SK-N-SH (cell line): Measurements from ENCODE around the gene DNAJB8. TPM values are rescaled to one million over a fixed set of nuclear protein-coding genes. Genes with fewer than 3 reads are reported as not detected.

Experiments
- CTCF ChIA-PET: fragments of 300-600, 350-600 bp; formaldehyde crosslinking; extraction: SDS; loops from one replicate; lab custom pipeline; 2021; lab: Yijun Ruan, JAX
- POLR2A ChIA-PET: fragments of 350-600 bp; sonication (Branson Sonifier 250); formaldehyde crosslinking; extraction: SDS; loops from one replicate; lab custom pipeline; 2020; ENCODE audit warnings: antibody characterized with exemption, inconsistent platforms; lab: Yijun Ruan, JAX
- DNase-seq: peaks from one replicate; pipeline ENCODE4 v3.0.0; 2012
- H2AFZ ChIP-seq: fragments of 200-600 bp; sonication (generic); 2 replicates; pipeline ENCODE4 v1.8.1; 2016; ENCODE audit warnings: antibody characterized with exemption, mild to moderate bottlenecking, low read depth
- H3F3A ChIP-seq: fragments of 200-600 bp; sonication (generic); replicated peaks from 2 replicates; pipeline ENCODE3; 2016; ENCODE audit warnings: antibody characterized with exemption, mild to moderate bottlenecking; ENCODE audit not compliant: insufficient read depth
- H3K27ac ChIP-seq, 2 experiments: fragments of 200-500 bp in 1 of 2; fragments of 200-600 bp in 1 of 2; sonication (Bioruptor generic) in 1 of 2; sonication (generic), shearing (Covaris generic) in 1 of 2; 2 replicates each; pipeline versions ENCODE4 v1.5.1 to v1.6.1; 2014 to 2016; ENCODE audit warnings: low read depth in 2 of 2, inconsistent platforms in 1 of 2, low read length in 1 of 2, mild to moderate bottlenecking in 1 of 2, mixed read lengths in 1 of 2
- H3K27me3 ChIP-seq: fragments of 200-600 bp; sonication (generic), shearing (Covaris generic); 2 replicates; pipeline ENCODE4 v1.6.1; 2016; ENCODE audit warnings: mixed run types; ENCODE audit not compliant: insufficient read depth
- H3K36me3 ChIP-seq, 2 experiments: fragments of 200-500 bp in 1 of 2; fragments of 200-600 bp in 1 of 2; sonication (Bioruptor generic) in 1 of 2; sonication (generic) in 1 of 2; replicated peaks in 1 of 2; 2 replicates each; pipeline versions ENCODE3 to v1.5.1; 2014 to 2016; ENCODE audit warnings: low read length in 1 of 2, mild to moderate bottlenecking in 1 of 2; ENCODE audit not compliant: insufficient read depth in 2 of 2, control insufficient read depth in 1 of 2
- H3K4me1 ChIP-seq, 2 experiments: fragments of 200-500 bp in 1 of 2; fragments of 200-600 bp in 1 of 2; sonication (Bioruptor generic) in 1 of 2; sonication (generic), shearing (Covaris generic) in 1 of 2; 2 replicates each; pipeline versions ENCODE4 v1.5.1 to v1.6.1; 2014 to 2016; ENCODE audit warnings: low read depth in 1 of 2, low read length in 1 of 2, mixed run types in 1 of 2; ENCODE audit not compliant: insufficient read depth in 2 of 2, control insufficient read depth in 1 of 2
- H3K4me2 ChIP-seq: fragments of 200-600 bp; sonication (generic), shearing (Covaris generic); 2 replicates; pipeline ENCODE4 v1.6.1; 2017; ENCODE audit warnings: mixed run types
- H3K4me3 ChIP-seq, 2 experiments: fragments of 200-500 bp in 1 of 2; fragments of 200-600 bp in 1 of 2; sonication (Bioruptor generic) in 1 of 2; sonication (generic), shearing (Covaris generic) in 1 of 2; 2 replicates each; pipeline versions ENCODE4 v1.5.1 to v1.8.1; 2014 to 2016; ENCODE audit warnings: low read depth in 2 of 2, inconsistent platforms in 1 of 2, low read length in 1 of 2, mild to moderate bottlenecking in 1 of 2, mixed read lengths in 1 of 2, moderate library complexity in 1 of 2
- H3K79me2 ChIP-seq: fragments of 200-600 bp; sonication (generic); 2 replicates; pipeline ENCODE4 v1.8.1; 2017; ENCODE audit warnings: mild to moderate bottlenecking; ENCODE audit not compliant: insufficient read depth
- H3K9ac ChIP-seq: fragments of 200-600 bp; sonication (generic); 2 replicates; pipeline ENCODE4 v1.6.1; 2017; ENCODE audit warnings: mixed run types
- H3K9me2 ChIP-seq: fragments of 200-600 bp; sonication (generic); 2 replicates; pipeline ENCODE4 v1.6.1; 2017; ENCODE audit warnings: mixed run types
- H3K9me3 ChIP-seq: fragments of 200-600 bp; sonication (generic); 2 replicates; pipeline ENCODE4 v1.6.1; 2017; ENCODE audit warnings: mixed run types, mild to moderate bottlenecking, moderate library complexity
- H4K20me1 ChIP-seq: fragments of 200-600 bp; sonication (generic); 2 replicates; pipeline ENCODE4 v1.6.1; 2017; ENCODE audit warnings: mild to moderate bottlenecking, mixed run types; ENCODE audit not compliant: insufficient read depth
- CHD2 ChIP-seq: fragments of 150-350 bp; IDR thresholded peaks from 2 replicates; pipeline ENCODE4 v1.6.1; 2018; ENCODE audit warnings: low read length; ENCODE audit not compliant: partially characterized antibody
- ELF1 ChIP-seq: IDR thresholded peaks from 2 replicates; pipeline ENCODE4 v1.4.0; 2012
- EP300 ChIP-seq, 2 experiments: IDR thresholded peaks; 2 replicates each; pipeline versions ENCODE4 v1.4.0 to v1.6.1; 2012; ENCODE audit warnings: borderline replicate concordance in 1 of 2, low read depth in 1 of 2, low read length in 1 of 2
- EZH2phosphoT487 ChIP-seq: fragments of 200-600 bp; sonication (generic); IDR thresholded peaks from 2 replicates; pipeline ENCODE4 v1.6.1; 2017; ENCODE audit warnings: low read depth, mixed run types, mild to moderate bottlenecking, antibody characterized with exemption, moderate library complexity, borderline replicate concordance
- FOSL2 ChIP-seq: IDR thresholded peaks from 2 replicates; pipeline ENCODE4 v1.4.0; 2012; ENCODE audit warnings: low read depth, mild to moderate bottlenecking, moderate library complexity, borderline replicate concordance
- MAX ChIP-seq: IDR thresholded peaks from 2 replicates; pipeline ENCODE4 v1.4.0; 2012; ENCODE audit warnings: low read depth
- NRF1 ChIP-seq: IDR thresholded peaks from 2 replicates; pipeline ENCODE4 v1.6.1; 2012; ENCODE audit warnings: low read depth, mild to moderate bottlenecking, low read length
- POLR2AphosphoS5 ChIP-seq: IDR thresholded peaks from 2 replicates; pipeline ENCODE4 v1.6.1; 2012; ENCODE audit warnings: low read depth, low read length
- RAD21 ChIP-seq: IDR thresholded peaks from 2 replicates; pipeline ENCODE4 v1.6.1; 2012; ENCODE audit warnings: mild to moderate bottlenecking, low read length
- SIN3A ChIP-seq: IDR thresholded peaks from 2 replicates; pipeline ENCODE4 v1.6.1; 2012; ENCODE audit warnings: low read depth, mild to moderate bottlenecking, low read length, moderate library complexity, borderline replicate concordance
- SMC3 ChIP-seq: IDR thresholded peaks from 2 replicates; pipeline ENCODE4 v1.6.1; 2012; ENCODE audit warnings: low read depth, low read length, improper control_type of control experiment
- TAF1 ChIP-seq: IDR thresholded peaks from 2 replicates; pipeline ENCODE4 v1.6.1; 2012; ENCODE audit warnings: low read depth, mild to moderate bottlenecking, low read length, moderate library complexity, borderline replicate concordance
- TCF12 ChIP-seq: IDR thresholded peaks from 2 replicates; pipeline ENCODE4 v1.4.0; 2012
- USF1 ChIP-seq: IDR thresholded peaks from 2 replicates; pipeline ENCODE4 v1.4.0; 2012; ENCODE audit warnings: low read depth, borderline replicate concordance
- USF2 ChIP-seq: fragments of 150-350 bp; IDR thresholded peaks from 2 replicates; pipeline ENCODE4 v1.6.1; 2017; ENCODE audit warnings: antibody characterized with exemption, low read length, low read depth, borderline replicate concordance
- YY1 ChIP-seq: IDR thresholded peaks from 2 replicates; pipeline ENCODE4 v1.4.0; 2012; ENCODE audit warnings: low read depth, mild to moderate bottlenecking
- WGBS: methylation state at CpG from one replicate; pipeline ENCODE4 v1.1.6; 2017; ENCODE audit warnings: low lambda C conversion rate; 5-methylcytosine and 5-hydroxymethylcytosine counted together
- polyA plus RNA-seq, 3 experiments: library from polyadenylated mRNA; depleted of rRNA; stranded (reverse); fragments of >200 nt; gene quantifications; 2 replicates each; pipeline ENCODE4 v1.2.3, GENCODE V29; 2012
- TF ChIP-seq, protein P1 (sequence below): IDR thresholded peaks from 2 replicates; pipeline ENCODE4; 2012
- TF ChIP-seq, protein P2 (sequence below): IDR thresholded peaks from 2 replicates; pipeline ENCODE4 v1.4.0; 2012; ENCODE audit warnings: low read depth, borderline replicate concordance
- TF ChIP-seq, protein P3 (sequence below): IDR thresholded peaks from 2 replicates; pipeline ENCODE4 v1.6.1; 2012; ENCODE audit warnings: mild to moderate bottlenecking, low read depth, low read length, moderate library complexity
- TF ChIP-seq, protein P4 (sequence below): fragments of 200-600 bp; sonication (generic); IDR thresholded peaks from 2 replicates; pipeline ENCODE4 v1.6.1; 2017; ENCODE audit warnings: antibody characterized with exemption, mild to moderate bottlenecking, moderate library complexity

DNAJB8 gene
- polyA plus RNA-seq, 1 of the 3 experiments (the other 2 are of a cell fraction), result not detected

DNA sequence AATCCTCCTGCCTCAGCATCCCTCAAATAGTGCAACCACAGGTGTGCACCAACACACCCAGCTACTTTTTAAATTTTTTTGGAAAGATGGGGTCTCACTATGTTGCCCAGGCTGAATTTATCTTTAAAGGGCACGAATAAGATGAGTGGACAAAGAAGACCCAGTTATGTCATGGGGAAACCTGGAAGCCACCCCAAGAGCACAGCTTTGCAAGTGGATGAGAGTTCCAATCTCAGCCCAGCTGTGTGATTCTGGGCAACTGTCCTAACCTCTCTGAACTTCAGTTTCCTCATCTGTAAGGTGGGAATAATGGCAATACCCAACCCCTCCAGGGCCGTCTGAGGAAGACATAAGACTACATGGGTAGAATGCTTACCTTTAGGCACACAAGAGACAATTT, 32.2 kb downstream of the DNAJB8 start:
- no peaks in the 10 kb centered on the region for H4K20me1 ChIP-seq
- TF ChIP-seq RAD21, result no peak
- no peak for TF ChIP-seq TCF12
- no peak for TF ChIP-seq FOSL2
- TF ChIP-seq, protein P1, sequence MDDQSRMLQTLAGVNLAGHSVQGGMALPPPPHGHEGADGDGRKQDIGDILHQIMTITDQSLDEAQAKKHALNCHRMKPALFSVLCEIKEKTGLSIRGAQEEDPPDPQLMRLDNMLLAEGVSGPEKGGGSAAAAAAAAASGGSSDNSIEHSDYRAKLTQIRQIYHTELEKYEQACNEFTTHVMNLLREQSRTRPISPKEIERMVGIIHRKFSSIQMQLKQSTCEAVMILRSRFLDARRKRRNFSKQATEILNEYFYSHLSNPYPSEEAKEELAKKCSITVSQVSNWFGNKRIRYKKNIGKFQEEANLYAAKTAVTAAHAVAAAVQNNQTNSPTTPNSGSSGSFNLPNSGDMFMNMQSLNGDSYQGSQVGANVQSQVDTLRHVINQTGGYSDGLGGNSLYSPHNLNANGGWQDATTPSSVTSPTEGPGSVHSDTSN, result no peak
- TF ChIP-seq NRF1, result no peak
- TF ChIP-seq EP300 (IDR thresholded peaks at IDR 0.05; ENCODE audit: borderline replicate concordance in 1 of 2, low read depth in 1 of 2, low read length in 1 of 2), result no peak
- TF ChIP-seq, protein P2, sequence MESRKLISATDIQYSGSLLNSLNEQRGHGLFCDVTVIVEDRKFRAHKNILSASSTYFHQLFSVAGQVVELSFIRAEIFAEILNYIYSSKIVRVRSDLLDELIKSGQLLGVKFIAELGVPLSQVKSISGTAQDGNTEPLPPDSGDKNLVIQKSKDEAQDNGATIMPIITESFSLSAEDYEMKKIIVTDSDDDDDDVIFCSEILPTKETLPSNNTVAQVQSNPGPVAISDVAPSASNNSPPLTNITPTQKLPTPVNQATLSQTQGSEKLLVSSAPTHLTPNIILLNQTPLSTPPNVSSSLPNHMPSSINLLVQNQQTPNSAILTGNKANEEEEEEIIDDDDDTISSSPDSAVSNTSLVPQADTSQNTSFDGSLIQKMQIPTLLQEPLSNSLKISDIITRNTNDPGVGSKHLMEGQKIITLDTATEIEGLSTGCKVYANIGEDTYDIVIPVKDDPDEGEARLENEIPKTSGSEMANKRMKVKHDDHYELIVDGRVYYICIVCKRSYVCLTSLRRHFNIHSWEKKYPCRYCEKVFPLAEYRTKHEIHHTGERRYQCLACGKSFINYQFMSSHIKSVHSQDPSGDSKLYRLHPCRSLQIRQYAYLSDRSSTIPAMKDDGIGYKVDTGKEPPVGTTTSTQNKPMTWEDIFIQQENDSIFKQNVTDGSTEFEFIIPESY, result no peak
- no peak for TF ChIP-seq EZH2phosphoT487
- TF ChIP-seq, protein P3, sequence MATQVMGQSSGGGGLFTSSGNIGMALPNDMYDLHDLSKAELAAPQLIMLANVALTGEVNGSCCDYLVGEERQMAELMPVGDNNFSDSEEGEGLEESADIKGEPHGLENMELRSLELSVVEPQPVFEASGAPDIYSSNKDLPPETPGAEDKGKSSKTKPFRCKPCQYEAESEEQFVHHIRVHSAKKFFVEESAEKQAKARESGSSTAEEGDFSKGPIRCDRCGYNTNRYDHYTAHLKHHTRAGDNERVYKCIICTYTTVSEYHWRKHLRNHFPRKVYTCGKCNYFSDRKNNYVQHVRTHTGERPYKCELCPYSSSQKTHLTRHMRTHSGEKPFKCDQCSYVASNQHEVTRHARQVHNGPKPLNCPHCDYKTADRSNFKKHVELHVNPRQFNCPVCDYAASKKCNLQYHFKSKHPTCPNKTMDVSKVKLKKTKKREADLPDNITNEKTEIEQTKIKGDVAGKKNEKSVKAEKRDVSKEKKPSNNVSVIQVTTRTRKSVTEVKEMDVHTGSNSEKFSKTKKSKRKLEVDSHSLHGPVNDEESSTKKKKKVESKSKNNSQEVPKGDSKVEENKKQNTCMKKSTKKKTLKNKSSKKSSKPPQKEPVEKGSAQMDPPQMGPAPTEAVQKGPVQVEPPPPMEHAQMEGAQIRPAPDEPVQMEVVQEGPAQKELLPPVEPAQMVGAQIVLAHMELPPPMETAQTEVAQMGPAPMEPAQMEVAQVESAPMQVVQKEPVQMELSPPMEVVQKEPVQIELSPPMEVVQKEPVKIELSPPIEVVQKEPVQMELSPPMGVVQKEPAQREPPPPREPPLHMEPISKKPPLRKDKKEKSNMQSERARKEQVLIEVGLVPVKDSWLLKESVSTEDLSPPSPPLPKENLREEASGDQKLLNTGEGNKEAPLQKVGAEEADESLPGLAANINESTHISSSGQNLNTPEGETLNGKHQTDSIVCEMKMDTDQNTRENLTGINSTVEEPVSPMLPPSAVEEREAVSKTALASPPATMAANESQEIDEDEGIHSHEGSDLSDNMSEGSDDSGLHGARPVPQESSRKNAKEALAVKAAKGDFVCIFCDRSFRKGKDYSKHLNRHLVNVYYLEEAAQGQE, result no peak
- TF ChIP-seq CHD2, result no peak
- no peak for TF ChIP-seq USF1
- TF ChIP-seq, protein P4, sequence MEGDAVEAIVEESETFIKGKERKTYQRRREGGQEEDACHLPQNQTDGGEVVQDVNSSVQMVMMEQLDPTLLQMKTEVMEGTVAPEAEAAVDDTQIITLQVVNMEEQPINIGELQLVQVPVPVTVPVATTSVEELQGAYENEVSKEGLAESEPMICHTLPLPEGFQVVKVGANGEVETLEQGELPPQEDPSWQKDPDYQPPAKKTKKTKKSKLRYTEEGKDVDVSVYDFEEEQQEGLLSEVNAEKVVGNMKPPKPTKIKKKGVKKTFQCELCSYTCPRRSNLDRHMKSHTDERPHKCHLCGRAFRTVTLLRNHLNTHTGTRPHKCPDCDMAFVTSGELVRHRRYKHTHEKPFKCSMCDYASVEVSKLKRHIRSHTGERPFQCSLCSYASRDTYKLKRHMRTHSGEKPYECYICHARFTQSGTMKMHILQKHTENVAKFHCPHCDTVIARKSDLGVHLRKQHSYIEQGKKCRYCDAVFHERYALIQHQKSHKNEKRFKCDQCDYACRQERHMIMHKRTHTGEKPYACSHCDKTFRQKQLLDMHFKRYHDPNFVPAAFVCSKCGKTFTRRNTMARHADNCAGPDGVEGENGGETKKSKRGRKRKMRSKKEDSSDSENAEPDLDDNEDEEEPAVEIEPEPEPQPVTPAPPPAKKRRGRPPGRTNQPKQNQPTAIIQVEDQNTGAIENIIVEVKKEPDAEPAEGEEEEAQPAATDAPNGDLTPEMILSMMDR, result no peak
- TF ChIP-seq YY1, result no peak
- no peak for TF ChIP-seq USF2
- TF ChIP-seq POLR2AphosphoS5, result no peak
- no peak for TF ChIP-seq SMC3
- TF ChIP-seq SIN3A, result no peak
- TF ChIP-seq ELF1, result no peak
- no peak for TF ChIP-seq TAF1
- TF ChIP-seq MAX, result no peak
- H3K9me3 ChIP-seq, result no peaks in the 10 kb centered on the region
- H3K27ac ChIP-seq, result peak overlapping the region in 1 of 2 experiments; percentile 85; a peak in 1 of 4 replicates
- DNase-seq, result no peak
- H3K4me1 ChIP-seq, result peaks cover 0 to 49% of the 10 kb centered on the region in 2 experiments; a peak in 1 of 4 replicates
- ChIA-PET POLR2A (interaction anchor here (0.9 to 2.2 kb wide), 11 partner anchors 22 to 62 kb away, joined by 3 to 9 read pairs (median 4); no protein-coding TSS in a partner anchor), CTCF (interaction anchor here (0.6 to 3.6 kb wide), 10 partner anchors 8 to 264 kb away, joined by 3 to 18 read pairs (median 5); no protein-coding TSS in a partner anchor)
- H2AFZ ChIP-seq, result no peak overlapping the region
- H3K36me3 ChIP-seq, result no peaks in the 10 kb centered on the region
- H3K4me2 ChIP-seq, result no peak overlapping the region
- H3K4me3 ChIP-seq, result no peak overlapping the region
- H3F3A ChIP-seq, result peaks cover 3% of the 10 kb centered on the region
- 54% methylated on average over 2 of the region's 2 CpGs for WGBS
- H3K9ac ChIP-seq, result no peak overlapping the region
- no peaks in the 10 kb centered on the region for H3K79me2 ChIP-seq
- H3K27me3 ChIP-seq, result no peaks in the 10 kb centered on the region
- H3K9me2 ChIP-seq, result no peaks in the 10 kb centered on the region
